Measurements from ENCODE around the gene USP17L10.
"Not testable (repeated sequence)": the region's sequence is repeated elsewhere in the genome, so short reads cannot be mapped to it uniquely, and the experiment has no call there.

The USP17L10 gene

GRCh38 chr4:9210357-9210756, at the start of gene USP17L10:
TSS of gene USP17L10 (plus strand) at chr4:9210657. CDS start at chr4:9210657, 0 bp downstream.
- H3K4me1 Mint-ChIP-seq; H3K9me3 Mint-ChIP-seq; DNase-seq; H3K27ac Mint-ChIP-seq; H3K27me3 Mint-ChIP-seq (ENCODE audit: low read depth, poor library complexity); H3K36me3 Mint-ChIP-seq (ENCODE audit: low read depth); H3K4me3 Mint-ChIP-seq: not testable (repeated sequence)

GRCh38 chr4:9165990-9166389, 44.5 kb upstream of the USP17L10 start:
- H3K4me3 Mint-ChIP-seq, H3K27ac Mint-ChIP-seq, DNase-seq: not testable (repeated sequence)

GRCh38 chr4:9169791-9170459, 40.5 kb upstream of the USP17L10 start, which contains the start of gene FAM90A26:
TSS of gene FAM90A26 (plus strand) at chr4:9170409. CDS start at chr4:9173173, 2,764 bp downstream.
- H3K27me3 Mint-ChIP-seq (ENCODE audit: low read depth, poor library complexity); H3K4me3 Mint-ChIP-seq; H3K27ac Mint-ChIP-seq; H3K4me1 Mint-ChIP-seq; H3K9me3 Mint-ChIP-seq; H3K36me3 Mint-ChIP-seq (ENCODE audit: low read depth); DNase-seq: not testable (repeated sequence)

More at GRCh38 chr4:9165990-9166389, 44.5 kb upstream of the USP17L10 start:
- H3K27me3 Mint-ChIP-seq (ENCODE audit: low read depth, poor library complexity); H3K9me3 Mint-ChIP-seq; H3K36me3 Mint-ChIP-seq (ENCODE audit: low read depth); H3K4me1 Mint-ChIP-seq: not testable (repeated sequence)

GRCh38 chr4:9214701-9215100, 4.2 kb downstream of the USP17L10 start:
- H3K9me3 Mint-ChIP-seq; DNase-seq; H3K27me3 Mint-ChIP-seq (ENCODE audit: low read depth, poor library complexity); H3K4me3 Mint-ChIP-seq; H3K27ac Mint-ChIP-seq; H3K36me3 Mint-ChIP-seq (ENCODE audit: low read depth); H3K4me1 Mint-ChIP-seq: not testable (repeated sequence)

- not testable (repeated sequence) for DNase-seq; H3K27me3 Mint-ChIP-seq (ENCODE audit: low read depth, poor library complexity); H3K4me1 Mint-ChIP-seq; H3K36me3 Mint-ChIP-seq (ENCODE audit: low read depth); H3K9me3 Mint-ChIP-seq; H3K27ac Mint-ChIP-seq; H3K4me3 Mint-ChIP-seq
These were observed 4.6 kb downstream of the USP17L10 start, which contains the start of gene USP17L11 for GRCh38 chr4:9215105-9215504. TSS of gene USP17L11 (plus strand) at chr4:9215405. CDS start at chr4:9215405, 0 bp downstream.

- not testable (repeated sequence) for DNase-seq; H3K4me3 Mint-ChIP-seq; H3K36me3 Mint-ChIP-seq (ENCODE audit: low read depth); H3K4me1 Mint-ChIP-seq; H3K27ac Mint-ChIP-seq; H3K27me3 Mint-ChIP-seq (ENCODE audit: low read depth, poor library complexity); H3K9me3 Mint-ChIP-seq
These were observed 9.4 kb downstream of the USP17L10 start, which contains the start of gene USP17L12 for GRCh38 chr4:9219852-9220251. TSS of gene USP17L12 (plus strand) at chr4:9220152. CDS start at chr4:9220152, 0 bp downstream.

GRCh38 chr4:9224596-9224995, 14.1 kb downstream of the USP17L10 start, which contains the start of gene USP17L13:
TSS of gene USP17L13 (plus strand) at chr4:9224896. CDS start at chr4:9224896, 0 bp downstream.
- H3K27me3 Mint-ChIP-seq (ENCODE audit: low read depth, poor library complexity); H3K36me3 Mint-ChIP-seq (ENCODE audit: low read depth); H3K27ac Mint-ChIP-seq; H3K4me3 Mint-ChIP-seq; H3K9me3 Mint-ChIP-seq; H3K4me1 Mint-ChIP-seq; DNase-seq: not testable (repeated sequence)

- H3K4me1 Mint-ChIP-seq; H3K27me3 Mint-ChIP-seq (ENCODE audit: low read depth, poor library complexity); H3K9me3 Mint-ChIP-seq; H3K27ac Mint-ChIP-seq; H3K36me3 Mint-ChIP-seq (ENCODE audit: low read depth); H3K4me3 Mint-ChIP-seq: not testable (repeated sequence)
- DNase-seq: peak; percentile 0
These were observed 19.8 kb downstream of the USP17L10 start for GRCh38 chr4:9230249-9230648.

- H3K36me3 Mint-ChIP-seq (ENCODE audit: low read depth); H3K4me1 Mint-ChIP-seq; DNase-seq; H3K4me3 Mint-ChIP-seq; H3K27me3 Mint-ChIP-seq (ENCODE audit: low read depth, poor library complexity); H3K27ac Mint-ChIP-seq; H3K9me3 Mint-ChIP-seq: not testable (repeated sequence)
These were observed 23.6 kb downstream of the USP17L10 start, which contains the start of gene USP17L15 for GRCh38 chr4:9234085-9234484. TSS of gene USP17L15 (plus strand) at chr4:9234385. CDS start at chr4:9234385, 0 bp downstream.

- not testable (repeated sequence) for H3K4me3 Mint-ChIP-seq; H3K4me1 Mint-ChIP-seq; H3K36me3 Mint-ChIP-seq (ENCODE audit: low read depth); H3K27ac Mint-ChIP-seq; H3K27me3 Mint-ChIP-seq (ENCODE audit: low read depth, poor library complexity); DNase-seq; H3K9me3 Mint-ChIP-seq
These were observed 28.0 kb downstream of the USP17L10 start for GRCh38 chr4:9238461-9238860.

- H3K27me3 Mint-ChIP-seq (ENCODE audit: low read depth, poor library complexity): not testable (repeated sequence)
These were observed 33.1 kb downstream of the USP17L10 start, which contains the start of gene USP17L17 for GRCh38 chr4:9243579-9243978. TSS of gene USP17L17 (plus strand) at chr4:9243879. CDS start at chr4:9243879, 0 bp downstream.

GRCh38 chr4:9247953-9248680, 37.7 kb downstream of the USP17L10 start, which contains the start of gene USP17L18:
TSS of gene USP17L18 (plus strand) at chr4:9248630. CDS start at chr4:9248630, 0 bp downstream.
- DNase-seq; H3K27ac Mint-ChIP-seq; H3K36me3 Mint-ChIP-seq (ENCODE audit: low read depth); H3K4me1 Mint-ChIP-seq; H3K9me3 Mint-ChIP-seq; H3K4me3 Mint-ChIP-seq; H3K27me3 Mint-ChIP-seq (ENCODE audit: low read depth, poor library complexity): not testable (repeated sequence)

More at GRCh38 chr4:9243579-9243978, 33.1 kb downstream of the USP17L10 start, which contains the start of gene USP17L17:
- not testable (repeated sequence) for H3K9me3 Mint-ChIP-seq; H3K36me3 Mint-ChIP-seq (ENCODE audit: low read depth); H3K4me1 Mint-ChIP-seq; H3K27ac Mint-ChIP-seq; H3K4me3 Mint-ChIP-seq; DNase-seq

- not testable (repeated sequence) for H3K4me3 Mint-ChIP-seq, H3K9me3 Mint-ChIP-seq
These were observed 42.6 kb downstream of the USP17L10 start, which contains the start of gene USP17L19 for GRCh38 chr4:9253078-9253477. TSS of gene USP17L19 (plus strand) at chr4:9253378. CDS start at chr4:9253378, 0 bp downstream.

GRCh38 chr4:9257824-9258223, 47.4 kb downstream of the USP17L10 start, which contains the start of gene USP17L20:
TSS of gene USP17L20 (plus strand) at chr4:9258124. CDS start at chr4:9258124, 0 bp downstream.
- not testable (repeated sequence) for H3K4me3 Mint-ChIP-seq; H3K27me3 Mint-ChIP-seq (ENCODE audit: low read depth, poor library complexity); H3K27ac Mint-ChIP-seq; H3K9me3 Mint-ChIP-seq; H3K36me3 Mint-ChIP-seq (ENCODE audit: low read depth); DNase-seq; H3K4me1 Mint-ChIP-seq

More at GRCh38 chr4:9253078-9253477, 42.6 kb downstream of the USP17L10 start, which contains the start of gene USP17L19:
- not testable (repeated sequence) for H3K27me3 Mint-ChIP-seq (ENCODE audit: low read depth, poor library complexity); DNase-seq; H3K36me3 Mint-ChIP-seq (ENCODE audit: low read depth); H3K27ac Mint-ChIP-seq; H3K4me1 Mint-ChIP-seq

All from nephron progenitor cell (in vitro differentiated cells).